ENCODE measurements around the gene PADI3. TPM values are rescaled to one million over a fixed set of nuclear protein-coding genes. Genes with fewer than 3 reads are reported as not detected.

PADI3 gene
- total RNA-seq, 4 donors from 2014 or later, result not detected

DNA sequence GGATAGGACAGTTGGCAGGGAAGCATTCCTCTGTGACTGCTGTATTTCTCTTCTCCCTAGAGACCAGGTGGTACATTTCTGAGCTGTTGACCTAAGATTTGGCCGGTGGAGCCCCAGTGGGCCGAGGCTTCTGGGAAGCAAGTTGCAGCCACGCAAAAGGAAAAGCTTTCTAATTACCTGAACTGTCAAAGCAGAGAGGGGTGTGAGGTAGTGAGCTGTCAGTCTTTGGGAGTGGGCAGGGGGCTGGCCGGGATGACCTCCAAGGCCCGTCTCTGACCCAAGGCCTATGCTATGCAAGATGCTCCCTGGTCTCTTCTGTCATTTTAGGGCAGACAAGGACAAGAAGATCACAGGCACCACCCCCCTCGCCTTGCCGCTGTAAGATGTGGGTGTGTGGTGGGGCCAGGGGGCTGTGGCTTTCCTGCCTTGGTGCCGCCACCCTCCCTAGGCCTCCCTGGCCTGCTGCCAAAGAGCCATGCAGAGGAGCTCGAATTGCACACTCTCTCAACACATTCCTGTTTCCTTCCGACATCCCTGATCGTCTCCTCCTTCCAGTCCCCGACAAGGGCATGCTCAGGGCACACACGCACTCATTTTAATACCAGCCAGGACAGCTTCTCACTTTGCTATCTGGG lies 36.3 kb upstream of the PADI3 start:
- no peak for TF ChIP-seq POLR2A (IDR thresholded peaks at IDR 0.05)
- TF ChIP-seq, protein P1, sequence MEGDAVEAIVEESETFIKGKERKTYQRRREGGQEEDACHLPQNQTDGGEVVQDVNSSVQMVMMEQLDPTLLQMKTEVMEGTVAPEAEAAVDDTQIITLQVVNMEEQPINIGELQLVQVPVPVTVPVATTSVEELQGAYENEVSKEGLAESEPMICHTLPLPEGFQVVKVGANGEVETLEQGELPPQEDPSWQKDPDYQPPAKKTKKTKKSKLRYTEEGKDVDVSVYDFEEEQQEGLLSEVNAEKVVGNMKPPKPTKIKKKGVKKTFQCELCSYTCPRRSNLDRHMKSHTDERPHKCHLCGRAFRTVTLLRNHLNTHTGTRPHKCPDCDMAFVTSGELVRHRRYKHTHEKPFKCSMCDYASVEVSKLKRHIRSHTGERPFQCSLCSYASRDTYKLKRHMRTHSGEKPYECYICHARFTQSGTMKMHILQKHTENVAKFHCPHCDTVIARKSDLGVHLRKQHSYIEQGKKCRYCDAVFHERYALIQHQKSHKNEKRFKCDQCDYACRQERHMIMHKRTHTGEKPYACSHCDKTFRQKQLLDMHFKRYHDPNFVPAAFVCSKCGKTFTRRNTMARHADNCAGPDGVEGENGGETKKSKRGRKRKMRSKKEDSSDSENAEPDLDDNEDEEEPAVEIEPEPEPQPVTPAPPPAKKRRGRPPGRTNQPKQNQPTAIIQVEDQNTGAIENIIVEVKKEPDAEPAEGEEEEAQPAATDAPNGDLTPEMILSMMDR (IDR thresholded peaks at IDR 0.05), result no peak
- Histone ChIP-seq H3K4me1 (peaks cover 0 to 9% (median 2%) of the 10 kb centered on the region in 4 donors), H3K27me3 (no peaks in the 10 kb centered on the region), H3K36me3 (no peaks in the 10 kb centered on the region), H3K9me3 (no peaks in the 10 kb centered on the region), H3K4me3 (no peak overlapping the region), H3K27ac (no peak overlapping the region)
- peak in 1 of 3 donors; percentile 32 for DNase-seq

DNA sequence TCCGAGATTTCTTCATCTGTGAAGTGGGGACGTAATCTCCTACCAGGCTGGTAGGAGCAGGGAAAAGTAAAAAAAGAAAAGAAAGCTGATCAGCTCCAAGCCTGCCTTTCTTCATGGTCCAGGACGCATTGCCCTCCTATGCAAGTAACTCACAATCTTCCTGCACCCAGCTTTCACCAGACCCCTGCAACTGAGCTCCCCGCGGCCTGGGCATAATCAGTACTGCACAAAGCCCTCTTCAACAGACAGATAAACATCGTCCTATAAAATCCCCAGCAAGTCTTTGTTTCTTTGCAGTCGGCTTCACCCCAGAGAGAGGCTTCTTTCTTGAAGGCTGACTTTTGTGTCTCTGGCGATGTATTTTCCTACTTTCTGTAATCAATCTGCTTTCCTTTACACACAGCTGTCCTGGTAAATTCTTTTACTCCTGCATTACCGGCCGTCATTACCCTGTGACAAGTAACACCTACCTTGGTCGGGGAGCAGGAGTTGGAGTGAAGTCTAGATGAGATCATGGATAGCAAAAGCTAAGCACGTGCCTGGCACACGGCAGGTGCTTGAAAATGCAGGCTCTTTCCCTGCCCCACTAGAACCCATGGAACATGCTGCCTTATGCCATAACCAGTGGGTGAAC lies 35.6 kb upstream of the PADI3 start:
- H3K4me1 ChIP-seq, result peaks cover 0 to 9% (median 2%) of the 10 kb centered on the region in 4 donors
- no peaks in the 10 kb centered on the region for H3K9me3 ChIP-seq
- DNase-seq, result no peak
- H3K4me3 ChIP-seq, result no peak overlapping the region
- no peak for TF ChIP-seq POLR2A (IDR thresholded peaks at IDR 0.05)
- TF ChIP-seq, protein P1 (IDR thresholded peaks at IDR 0.05), result no peak
- H3K36me3 ChIP-seq, result no peaks in the 10 kb centered on the region
- H3K27me3 ChIP-seq, result no peaks in the 10 kb centered on the region
- no peak overlapping the region for H3K27ac ChIP-seq

DNA sequence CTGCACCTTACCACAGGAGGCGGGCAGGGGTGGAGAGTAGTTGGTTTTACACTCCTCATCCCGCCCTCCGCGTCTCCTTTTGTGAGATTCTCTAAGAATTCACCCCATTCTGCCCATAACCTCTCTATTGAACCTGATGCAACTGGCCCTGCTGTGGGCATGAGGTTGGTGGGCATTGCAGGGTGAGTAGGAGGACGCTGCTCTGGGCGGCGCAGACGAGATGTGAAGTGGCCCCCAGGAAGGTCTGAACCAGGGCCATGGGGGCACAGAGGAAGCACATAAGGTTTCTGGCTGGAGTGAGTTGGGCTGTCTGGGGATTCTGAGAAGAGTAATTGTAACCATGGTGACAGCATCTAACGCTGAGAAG lies 35.1 kb upstream of the PADI3 start:
- Histone ChIP-seq H3K36me3 (no peaks in the 10 kb centered on the region), H3K27me3 (no peaks in the 10 kb centered on the region), H3K9me3 (no peaks in the 10 kb centered on the region), H3K27ac (no peak overlapping the region), H3K4me1 (peaks cover 0 to 9% (median 2%) of the 10 kb centered on the region in 4 donors), H3K4me3 (no peak overlapping the region)
- TF ChIP-seq, protein P1 (IDR thresholded peaks at IDR 0.05), result no peak
- TF ChIP-seq POLR2A (IDR thresholded peaks at IDR 0.05), result no peak
- no peak for DNase-seq

DNA sequence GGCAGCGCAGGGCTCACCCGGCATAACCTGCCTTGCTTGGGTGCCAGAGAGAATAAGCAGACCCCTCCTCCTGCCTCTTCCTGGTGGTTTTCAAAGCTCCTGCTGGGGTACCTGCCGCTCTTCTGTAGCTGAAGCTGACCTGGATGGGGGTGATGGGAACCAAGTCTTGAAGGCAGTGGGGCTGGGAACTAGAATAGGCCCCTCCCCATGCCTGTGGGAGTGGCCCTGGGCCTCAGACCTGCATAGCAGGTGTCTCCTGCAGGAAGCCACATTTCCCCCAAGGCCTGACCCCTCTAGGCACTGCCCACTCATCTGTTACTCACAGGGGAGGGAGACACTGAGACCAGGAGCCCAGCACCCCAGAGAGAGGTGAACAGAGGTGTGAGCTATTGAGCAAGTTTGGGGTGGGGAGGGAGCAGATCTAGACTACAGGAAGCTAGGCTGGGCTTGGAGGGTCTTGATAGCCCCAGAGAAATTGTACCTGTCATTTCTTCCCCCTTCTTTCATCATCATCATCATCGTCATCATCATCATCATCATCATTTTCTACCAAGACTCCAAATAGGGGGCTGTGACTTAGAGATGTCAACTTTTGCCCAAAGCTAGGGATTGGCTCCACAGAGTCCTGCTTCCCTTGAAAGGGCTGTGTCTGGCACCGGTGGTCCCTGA lies 33.9 kb upstream of the PADI3 start:
- Histone ChIP-seq H3K27ac (no peak overlapping the region), H3K36me3 (no peaks in the 10 kb centered on the region), H3K9me3 (no peaks in the 10 kb centered on the region), H3K4me1 (peaks cover 0 to 9% (median 2%) of the 10 kb centered on the region in 4 donors), H3K4me3 (no peak overlapping the region), H3K27me3 (no peaks in the 10 kb centered on the region)
- no peak for DNase-seq
- no peak for TF ChIP-seq POLR2A (IDR thresholded peaks at IDR 0.05)
- TF ChIP-seq, protein P1 (IDR thresholded peaks at IDR 0.05), result no peak

DNA sequence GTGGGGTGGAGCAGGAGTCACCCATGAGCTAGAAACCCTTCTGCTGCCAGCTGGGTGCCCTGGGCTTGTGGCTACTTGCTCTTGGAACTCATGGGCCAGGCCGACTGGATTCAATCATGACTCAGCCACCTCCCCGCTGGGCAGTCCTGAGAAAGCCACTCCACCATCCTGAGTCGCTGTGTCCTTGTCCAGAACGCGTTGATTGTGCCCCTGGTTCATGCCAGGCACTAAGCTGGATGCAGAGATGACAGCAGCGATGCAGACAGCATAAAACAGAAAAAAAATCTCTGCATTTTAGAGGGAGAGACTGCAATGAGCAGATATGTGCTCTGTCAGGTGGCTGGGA lies 33.4 kb upstream of the PADI3 start:
- Histone ChIP-seq H3K9me3 (no peaks in the 10 kb centered on the region), H3K27ac (no peak overlapping the region), H3K4me1 (peaks cover 0 to 9% (median 2%) of the 10 kb centered on the region in 4 donors), H3K36me3 (no peaks in the 10 kb centered on the region), H3K27me3 (no peaks in the 10 kb centered on the region), H3K4me3 (no peak overlapping the region)
- no peak for DNase-seq
- TF ChIP-seq POLR2A (IDR thresholded peaks at IDR 0.05), result no peak
- TF ChIP-seq, protein P1 (IDR thresholded peaks at IDR 0.05), result no peak

Measured in Peyer's patch (tissue), 4 donors.